ENCODE data around the gene CNTN4.

The CNTN4 gene

DNA sequence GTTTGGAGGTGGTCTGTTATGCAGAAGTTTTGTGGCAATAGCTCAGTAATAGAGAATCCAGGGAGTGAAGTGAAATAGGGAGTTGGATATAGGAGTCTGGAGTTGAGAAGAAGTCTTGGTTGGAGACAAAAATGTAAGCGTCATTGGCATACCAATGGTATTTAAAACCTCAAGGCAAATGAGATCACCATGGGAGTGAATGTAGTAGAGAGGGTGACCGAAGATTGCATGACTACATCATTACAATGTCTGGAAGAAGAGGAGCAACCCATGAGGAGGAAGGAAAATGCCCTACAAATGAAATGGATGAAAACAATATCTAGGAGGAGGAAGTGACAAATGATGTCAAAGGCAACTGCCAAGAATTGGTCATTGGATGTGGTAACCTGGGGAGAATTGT lies 54.4 kb downstream of the CNTN4 start:
- no peak for DNase-seq (ENCODE audit: low read depth, low spot score)

DNA sequence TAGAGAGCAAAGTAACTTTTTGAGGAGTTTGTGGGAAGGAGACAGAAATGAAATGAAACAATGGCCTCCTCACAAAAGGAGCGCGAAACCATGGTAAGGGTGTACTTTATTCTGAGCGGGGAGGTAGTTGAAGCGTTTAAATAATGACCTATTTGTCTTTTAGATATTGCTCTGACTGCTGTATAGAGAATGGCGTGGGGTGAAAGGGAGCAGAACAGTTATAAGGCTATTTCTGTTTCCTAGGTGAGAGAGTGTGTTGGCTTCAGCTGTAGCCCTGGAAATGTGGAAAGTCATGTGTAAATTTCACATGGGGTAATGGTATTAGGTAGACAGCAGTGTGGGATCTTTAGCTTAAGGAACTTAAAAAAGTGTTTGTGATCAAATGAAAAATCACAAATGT lies 54.9 kb downstream of the CNTN4 start:
- no peak for DNase-seq (ENCODE audit: low read depth, low spot score)

DNA sequence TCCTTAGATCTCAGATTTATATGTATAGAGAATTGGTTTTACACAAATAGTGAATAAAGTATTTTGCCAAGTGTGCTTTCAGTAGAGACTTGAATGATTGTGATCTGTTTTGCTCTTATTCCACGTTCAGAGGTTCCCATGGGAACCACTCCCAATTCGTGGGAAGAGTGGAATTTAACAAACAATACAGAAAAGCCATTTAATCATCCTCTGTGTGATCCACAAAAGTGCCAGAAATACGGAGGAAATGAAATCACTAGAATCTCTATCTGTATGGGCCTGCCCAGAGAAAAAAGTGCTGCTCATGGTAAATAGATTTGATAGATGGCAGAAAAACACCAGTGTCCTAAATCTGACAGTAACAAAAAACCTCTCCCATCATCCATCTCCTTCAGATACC lies 56.0 kb downstream of the CNTN4 start:
- no peak for DNase-seq (ENCODE audit: low read depth, low spot score)

DNA sequence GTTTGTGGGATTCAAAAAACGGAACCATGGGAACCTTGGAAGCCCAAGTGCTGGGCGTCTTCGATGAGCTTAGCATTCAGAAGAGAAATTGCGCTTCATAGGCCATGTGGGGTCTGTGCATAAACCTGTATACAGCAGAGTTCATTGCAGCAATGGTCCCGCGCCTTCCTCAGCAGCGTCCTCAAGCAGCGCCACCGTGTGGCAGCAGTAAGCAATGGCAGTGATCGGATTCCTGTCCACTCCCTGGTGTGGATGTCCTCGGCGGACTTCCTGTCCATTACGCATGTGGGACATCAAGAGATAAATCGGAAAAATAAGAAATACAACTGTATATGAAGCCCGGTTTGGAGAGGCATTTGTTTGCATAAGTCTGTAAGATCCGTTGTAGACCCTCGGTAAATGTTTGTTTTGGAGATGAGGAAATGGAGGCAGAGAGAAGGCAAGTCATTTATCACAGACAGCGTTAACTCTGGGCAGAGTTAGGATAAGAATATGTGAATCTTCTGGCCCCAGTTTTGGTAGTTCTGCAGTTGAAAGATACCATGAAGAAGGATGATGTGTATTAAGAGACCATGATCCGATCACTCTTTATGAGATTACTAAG lies 57.7 kb downstream of the CNTN4 start:
- DNase-seq (ENCODE audit: low read depth, low spot score): no peak

DNA sequence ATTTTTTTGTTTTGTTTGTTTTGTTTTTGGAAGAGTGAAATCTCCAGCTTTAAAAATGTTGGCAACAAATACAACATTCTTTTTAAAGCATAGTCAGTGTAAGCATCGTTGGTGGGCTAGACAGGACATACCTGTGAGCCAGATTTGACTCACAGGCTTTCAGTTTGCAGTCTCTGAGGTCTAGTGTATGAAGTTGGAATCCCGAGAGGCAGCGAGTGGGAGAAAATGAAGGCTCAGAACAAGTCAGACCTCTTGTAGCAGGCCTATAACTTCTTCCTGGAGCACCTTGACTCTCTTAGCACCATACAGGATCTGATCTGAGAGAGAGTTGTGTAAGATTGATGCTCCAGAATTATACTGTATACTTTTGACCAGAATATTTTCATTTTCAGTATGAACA lies 60.2 kb downstream of the CNTN4 start:
- DNase-seq (ENCODE audit: low read depth, low spot score): no peak

DNA sequence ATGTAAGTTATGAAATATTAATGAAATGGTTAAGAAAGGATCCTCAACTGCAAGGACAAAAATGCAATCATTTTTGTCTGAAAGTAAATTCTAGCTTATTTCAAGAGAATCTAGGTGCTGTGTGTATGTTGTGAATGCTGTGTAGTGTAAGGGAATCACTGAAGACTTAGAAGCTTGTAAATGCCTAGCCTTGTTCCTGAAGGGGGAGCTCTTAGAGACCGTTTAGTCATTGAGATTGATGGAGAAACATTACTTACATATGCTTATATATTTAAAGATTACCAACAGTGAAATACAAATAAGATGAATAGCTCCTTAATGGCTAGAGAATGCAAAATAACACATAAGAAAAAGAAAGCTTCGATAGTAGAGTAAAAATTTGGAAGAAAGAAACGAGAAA lies 67.9 kb downstream of the CNTN4 start:
- DNase-seq (ENCODE audit: low read depth, low spot score): no peak

DNA sequence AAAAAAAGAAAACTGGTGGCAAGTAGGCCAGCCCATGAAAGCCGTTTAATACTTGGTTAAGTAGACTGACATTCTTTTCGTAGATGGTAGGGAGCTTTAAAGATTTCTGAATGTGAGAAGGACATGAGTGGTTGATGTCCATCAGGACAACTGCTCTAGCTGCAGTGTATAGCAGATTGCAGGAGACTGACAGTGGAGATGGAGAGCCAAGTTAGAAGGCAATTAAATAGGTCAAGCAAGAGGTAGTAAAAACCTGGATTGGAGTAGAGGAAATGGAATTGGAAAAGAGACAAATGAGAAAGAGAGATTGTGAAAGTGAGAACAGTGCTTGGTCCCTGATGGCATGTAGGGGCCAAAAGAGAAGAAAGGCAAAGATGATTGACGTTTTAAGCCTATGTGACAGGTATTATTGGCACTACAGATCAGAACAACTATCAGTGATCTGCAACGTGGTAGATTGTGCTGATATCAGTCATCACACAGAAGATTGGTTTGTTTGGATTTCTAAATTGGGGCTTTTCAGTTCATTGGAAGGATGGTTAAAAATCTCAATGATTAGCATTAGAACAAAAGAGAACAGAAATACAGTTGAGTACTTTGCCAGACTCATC lies 74.0 kb downstream of the CNTN4 start:
- DNase-seq (ENCODE audit: low read depth, low spot score): no peak

DNA sequence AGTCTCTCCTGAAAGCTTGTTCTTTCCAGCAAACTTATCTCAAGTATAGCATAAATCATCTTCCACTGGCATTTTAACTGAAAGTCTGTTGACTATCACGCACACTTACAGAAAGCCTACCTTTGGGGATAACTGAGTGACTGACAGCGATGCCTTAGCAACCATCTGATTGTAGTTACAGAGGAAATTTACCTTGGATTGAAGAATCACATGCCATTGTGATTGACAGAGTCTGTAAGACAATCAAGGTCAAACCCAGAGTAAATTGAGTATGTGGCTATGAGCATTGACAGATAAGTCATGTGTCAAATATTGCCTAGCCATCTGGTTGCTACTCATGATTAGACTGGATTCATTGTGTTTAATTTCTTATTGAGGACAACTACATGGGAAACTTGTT lies 82.0 kb downstream of the CNTN4 start:
- DNase-seq (ENCODE audit: low read depth, low spot score): no peak

DNA sequence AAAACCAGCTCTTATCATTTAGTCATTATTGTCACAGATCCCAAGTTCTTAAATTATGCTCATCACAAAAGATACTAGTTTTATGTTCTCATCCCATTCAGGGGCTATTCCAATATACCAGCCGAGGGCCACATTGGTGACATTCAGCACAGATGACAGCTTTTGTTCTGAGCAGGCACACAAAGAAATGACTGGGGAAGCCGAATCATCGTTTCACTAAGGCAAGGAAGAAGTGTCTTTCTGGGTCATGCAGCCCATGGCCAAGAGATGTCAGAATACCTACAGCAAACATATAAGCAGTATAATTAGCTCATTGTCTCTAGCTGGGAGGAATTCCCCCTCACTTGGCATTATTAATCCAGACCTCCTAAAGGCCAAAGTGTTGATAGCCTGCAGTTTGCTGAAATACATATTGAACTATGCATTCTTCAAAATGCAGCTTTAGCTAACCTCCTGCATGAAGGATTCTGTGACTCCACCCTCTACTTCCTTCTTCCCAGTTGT lies 100.2 kb downstream of the CNTN4 start:
- DNase-seq (ENCODE audit: low read depth, low spot score): no peak

DNA sequence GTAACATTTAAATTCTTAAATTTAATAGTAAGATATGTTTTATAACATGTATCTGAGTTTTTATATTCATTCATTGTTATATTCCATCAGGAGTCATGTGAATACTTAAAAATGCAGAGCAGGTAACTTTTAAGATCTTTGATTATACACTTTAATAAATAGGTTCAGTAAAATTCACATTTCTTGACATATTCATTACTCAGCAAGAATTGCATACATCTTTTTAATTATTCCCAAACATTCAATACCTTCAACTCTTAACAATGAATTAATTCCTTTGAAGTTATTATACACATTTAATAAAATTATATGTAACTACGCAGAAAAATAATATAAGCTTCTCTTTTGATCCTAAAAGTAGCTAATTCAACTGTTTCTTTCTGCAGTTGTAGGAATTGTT lies 105.4 kb downstream of the CNTN4 start:
- no peak for DNase-seq (ENCODE audit: low read depth, low spot score)

DNA sequence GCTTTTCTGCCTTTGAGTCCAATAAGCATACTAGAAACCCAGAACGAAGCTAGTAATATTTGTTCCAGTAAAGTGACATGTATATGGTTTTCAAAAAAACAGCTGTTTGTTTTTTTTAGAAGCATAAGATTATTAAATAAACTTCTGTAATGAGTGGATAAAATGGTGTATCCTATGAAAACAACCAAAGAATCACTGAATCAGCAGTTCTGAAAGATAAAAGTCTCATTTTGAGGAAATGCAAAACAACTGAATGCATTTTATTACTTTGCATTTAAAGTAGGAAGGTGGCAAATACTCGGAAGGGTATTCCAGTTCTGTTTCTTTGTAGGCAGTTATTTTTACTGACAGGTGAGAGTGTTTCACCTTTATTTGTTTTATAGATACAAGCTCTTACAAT lies 107.0 kb downstream of the CNTN4 start:
- DNase-seq (ENCODE audit: low read depth, low spot score): no peak

DNA sequence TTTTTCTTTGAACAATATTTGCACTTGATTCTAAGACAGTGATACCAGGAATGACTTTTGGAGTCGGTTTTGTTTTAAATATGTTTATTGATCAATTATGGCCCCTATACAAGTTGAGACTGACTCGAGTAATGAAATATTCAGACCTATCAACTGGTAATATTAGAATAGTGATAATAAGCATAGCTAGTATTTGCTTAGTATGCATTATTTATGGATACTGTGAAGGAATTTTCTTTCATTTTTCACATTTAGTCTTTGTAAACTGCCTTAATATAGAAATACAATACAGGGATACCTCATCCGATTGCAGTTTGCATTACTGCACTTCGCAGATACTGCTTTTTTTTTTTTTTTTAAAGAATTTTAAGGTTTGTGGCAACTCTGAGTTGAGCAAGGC lies 107.9 kb downstream of the CNTN4 start:
- no peak for DNase-seq (ENCODE audit: low read depth, low spot score)

DNA sequence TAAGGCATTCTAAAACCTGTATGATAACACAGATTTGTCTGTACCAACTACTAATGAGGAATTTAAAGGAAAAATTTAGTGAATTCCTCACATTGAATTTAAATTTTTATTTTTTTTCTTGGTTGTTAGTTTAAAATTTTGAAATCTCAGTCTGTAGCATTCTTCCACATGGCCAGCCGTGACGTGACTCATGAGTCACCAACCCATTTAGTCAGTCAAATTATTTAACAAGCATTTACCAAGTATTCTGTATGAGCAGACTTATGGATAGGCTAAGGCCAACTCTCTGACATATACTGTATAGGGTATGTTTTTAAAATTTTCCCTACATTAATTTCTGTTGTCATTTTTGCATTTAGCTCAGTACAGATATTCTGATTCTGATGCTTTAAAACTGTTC lies 112.9 kb downstream of the CNTN4 start:
- DNase-seq (ENCODE audit: low read depth, low spot score): no peak

DNA sequence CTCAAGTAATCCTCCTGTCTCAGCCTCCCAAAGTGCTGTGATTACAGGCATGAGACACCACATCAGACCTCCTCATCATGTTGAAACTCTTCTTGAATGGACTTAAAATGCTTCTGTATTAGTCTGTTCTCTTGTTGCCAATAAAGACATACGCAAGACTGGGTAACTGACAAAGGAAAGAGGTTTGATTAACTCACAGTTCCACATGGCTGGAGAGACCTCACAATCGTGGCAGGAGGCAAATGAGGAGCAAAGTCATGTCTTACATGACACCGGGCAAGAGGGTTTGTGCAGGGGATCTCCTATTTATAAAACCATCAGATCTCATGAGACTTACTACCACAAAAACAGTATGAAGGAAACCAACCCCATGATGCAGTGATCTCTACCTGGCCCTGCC lies 113.5 kb downstream of the CNTN4 start:
- DNase-seq (ENCODE audit: low read depth, low spot score): no peak

DNA sequence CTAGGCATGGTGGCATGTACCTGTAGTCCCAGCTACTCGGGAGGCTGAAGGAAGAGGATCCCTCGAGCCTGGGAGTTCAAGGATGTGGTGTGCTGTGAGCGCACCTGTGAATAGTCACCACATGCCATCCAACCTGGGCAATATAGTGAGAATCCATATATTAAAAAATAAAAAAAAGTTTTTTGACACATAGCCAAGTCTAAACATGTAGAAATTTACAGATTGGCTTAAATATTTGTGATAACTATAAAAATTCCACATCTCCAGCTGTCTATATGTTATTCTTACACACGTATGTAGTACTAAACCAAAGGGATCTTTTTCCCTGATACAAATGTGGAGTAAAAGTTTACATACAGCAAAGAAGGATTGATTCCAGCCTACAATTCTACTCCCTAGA lies 119.7 kb downstream of the CNTN4 start:
- DNase-seq (ENCODE audit: low read depth, low spot score): no peak

DNA sequence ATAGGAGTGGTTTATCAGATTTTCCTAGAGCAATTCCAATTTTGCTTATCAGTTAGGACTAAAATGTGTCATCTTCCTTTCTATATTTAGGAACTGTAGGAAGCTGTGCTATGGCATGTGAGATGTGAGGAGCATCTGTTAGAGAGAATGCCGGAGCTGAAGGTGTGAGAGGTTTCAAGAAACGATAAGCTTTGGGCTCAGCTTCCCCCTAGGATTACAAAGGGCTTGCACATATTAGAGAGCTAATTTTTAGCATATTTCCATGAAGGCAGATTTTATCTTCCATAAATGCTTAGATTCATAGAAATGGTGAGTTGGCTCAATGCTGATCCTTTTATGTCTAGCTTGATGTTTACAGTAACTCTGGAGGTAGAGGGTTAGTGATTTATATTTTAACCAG lies 120.2 kb downstream of the CNTN4 start:
- no peak for DNase-seq (ENCODE audit: low read depth, low spot score)

DNA sequence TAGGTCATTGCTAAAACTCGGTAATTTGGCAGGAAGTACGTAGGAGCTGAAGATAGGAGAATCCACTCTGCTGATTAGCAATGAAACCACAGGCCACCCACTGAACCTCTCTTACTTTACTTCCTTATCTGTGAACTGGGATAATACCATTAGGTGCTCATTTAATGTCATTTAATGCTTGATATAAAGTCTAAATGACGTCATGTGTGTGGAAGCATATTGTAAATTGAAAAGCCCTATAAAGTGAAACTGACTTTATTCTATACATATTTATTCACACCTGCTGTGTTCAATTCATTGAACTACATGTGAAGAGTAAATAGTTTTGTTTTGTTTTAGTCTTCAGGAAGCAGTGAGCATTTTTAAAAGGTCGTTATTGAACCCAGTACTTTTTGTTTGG lies 137.5 kb downstream of the CNTN4 start:
- no peak for DNase-seq (ENCODE audit: low read depth, low spot score)

DNA sequence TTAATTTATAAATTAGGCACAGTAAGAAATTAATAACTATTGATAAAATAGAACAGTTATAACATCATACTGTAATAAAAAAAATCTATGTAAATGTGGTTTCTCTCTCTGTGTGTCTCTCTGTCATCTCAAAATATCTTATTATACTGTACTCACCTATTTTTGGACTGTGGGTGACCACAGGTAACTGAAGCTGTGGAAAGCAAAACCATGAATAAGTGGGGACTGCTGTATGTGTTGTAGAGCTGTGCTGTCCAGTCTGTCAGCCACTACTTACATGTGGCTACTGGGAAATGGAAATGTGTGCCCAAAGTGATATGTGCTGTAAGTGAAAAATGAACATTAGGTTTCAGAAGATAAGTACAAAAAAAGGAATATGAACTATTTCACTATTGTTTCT lies 145.5 kb downstream of the CNTN4 start:
- DNase-seq (ENCODE audit: low read depth, low spot score): no peak

DNA sequence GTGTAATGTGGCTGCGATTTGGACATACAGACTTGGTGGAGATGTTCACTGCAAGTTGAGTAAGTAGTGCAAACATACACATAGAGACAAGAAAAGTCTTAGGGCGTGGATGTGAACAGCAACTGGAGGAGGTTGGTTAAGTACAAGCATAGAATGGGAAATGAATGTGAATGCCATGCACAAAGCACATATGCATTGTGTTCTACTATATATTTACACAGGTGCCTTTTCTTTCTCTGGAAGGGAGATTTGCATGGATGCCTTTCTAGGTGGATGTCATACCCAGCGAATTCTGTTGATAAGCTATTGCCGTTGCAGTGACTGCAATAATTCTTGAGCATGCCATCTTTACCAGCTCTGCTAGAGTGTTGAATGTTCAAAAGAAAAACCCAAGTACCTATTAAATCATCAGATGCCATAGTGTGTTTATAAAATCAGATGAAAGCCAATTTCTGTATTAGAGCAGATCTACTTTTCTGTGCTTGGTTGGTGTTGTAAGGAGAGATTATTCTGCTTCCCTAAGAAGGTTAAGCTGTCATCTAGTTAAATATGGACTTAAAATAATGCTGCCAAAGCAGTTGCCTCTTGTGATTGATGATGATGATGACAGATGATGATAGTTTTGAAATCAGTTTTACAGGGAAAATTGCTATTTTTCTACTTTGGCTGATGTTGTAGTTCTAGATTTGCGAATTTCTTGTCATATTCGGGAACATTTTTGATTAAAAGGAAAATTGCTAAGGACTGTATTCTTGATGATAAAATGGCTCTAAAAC lies 148.4 kb downstream of the CNTN4 start:
- no peak for DNase-seq (ENCODE audit: low read depth, low spot score)

DNA sequence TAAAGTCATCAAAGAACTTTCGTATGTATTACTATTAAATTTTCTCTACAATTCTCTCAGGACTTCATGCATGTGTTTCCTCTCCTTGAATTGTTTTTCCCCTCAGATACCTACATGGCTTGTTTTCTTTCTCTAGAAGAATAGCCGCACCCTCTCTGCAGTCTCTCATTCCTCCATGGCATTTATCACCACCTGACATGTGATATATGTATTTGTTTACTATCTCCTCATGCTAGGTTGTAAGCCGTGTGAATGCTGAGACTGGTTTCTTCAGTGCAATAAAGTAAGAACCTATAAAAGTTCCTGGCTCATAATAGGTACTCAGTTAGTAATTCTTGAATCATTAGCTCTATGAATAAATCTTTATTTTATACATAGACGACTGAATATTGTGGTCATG lies 149.2 kb downstream of the CNTN4 start:
- no peak for DNase-seq (ENCODE audit: low read depth, low spot score)

DNA sequence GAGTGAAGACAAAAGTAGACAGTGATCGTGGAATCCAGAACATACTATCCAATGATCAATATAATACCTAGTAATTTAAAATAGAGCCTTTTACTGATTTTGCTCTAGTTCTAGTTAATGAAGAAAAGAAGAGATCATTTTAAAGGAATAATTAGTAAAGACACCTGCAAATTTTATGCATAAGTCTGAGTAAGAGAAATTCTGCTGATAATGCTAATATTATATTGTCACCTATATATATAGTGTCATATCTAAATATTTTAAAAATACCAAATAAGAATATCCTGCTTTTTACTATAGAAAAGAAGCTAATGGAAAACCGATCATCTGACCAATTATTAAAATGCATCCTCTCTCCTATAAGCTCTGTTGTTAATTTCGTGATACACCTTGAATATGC lies 152.1 kb downstream of the CNTN4 start:
- no peak for DNase-seq (ENCODE audit: low read depth, low spot score)

DNA sequence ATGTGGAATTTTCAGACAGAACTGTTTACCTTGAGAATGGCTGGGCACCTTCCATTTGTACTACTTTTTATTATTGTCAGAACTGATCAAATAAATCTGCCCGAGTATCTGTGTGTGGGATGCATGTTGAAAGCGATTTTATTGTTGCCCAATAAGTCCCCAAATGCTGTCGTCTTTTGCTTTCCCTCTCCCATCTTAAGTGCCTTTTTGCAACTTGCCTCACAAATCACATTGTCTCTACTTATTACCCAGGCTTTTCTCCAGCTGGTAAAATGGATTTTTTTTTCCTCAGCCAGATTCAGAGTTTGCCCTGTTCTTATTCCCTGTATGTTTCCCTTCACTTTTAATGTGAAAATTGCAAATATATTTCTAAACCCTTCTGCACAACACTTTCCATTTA lies 163.1 kb downstream of the CNTN4 start:
- no peak for DNase-seq (ENCODE audit: low read depth, low spot score)

DNA sequence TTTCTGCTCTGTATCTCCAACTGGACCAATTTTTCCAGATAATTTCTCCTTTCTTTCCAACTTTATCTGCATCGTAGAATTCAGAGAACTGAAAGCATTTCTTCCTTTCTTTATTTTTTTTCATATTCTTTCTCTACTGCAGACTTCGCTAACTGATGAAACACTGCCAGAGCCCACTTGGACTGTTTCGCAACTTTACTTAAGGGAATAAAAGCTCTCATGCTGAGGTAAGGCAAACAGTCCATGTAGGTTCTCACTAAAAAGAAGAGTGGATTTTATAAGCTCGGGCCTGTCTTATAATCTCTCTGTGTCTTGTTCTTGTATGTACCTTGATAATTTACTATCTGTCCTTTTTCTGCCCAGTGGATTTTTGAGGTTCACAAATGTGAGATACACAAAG lies 163.5 kb downstream of the CNTN4 start:
- DNase-seq (ENCODE audit: low read depth, low spot score): no peak
